ENCODE results near the gene ATP10D. TPM values are rescaled to one million over a fixed set of nuclear protein-coding genes. Genes with fewer than 3 reads are reported as not detected.

Gene ATP10D
- total RNA-seq, 1 donor from 2014 or later = 36.2 TPM

DNA sequence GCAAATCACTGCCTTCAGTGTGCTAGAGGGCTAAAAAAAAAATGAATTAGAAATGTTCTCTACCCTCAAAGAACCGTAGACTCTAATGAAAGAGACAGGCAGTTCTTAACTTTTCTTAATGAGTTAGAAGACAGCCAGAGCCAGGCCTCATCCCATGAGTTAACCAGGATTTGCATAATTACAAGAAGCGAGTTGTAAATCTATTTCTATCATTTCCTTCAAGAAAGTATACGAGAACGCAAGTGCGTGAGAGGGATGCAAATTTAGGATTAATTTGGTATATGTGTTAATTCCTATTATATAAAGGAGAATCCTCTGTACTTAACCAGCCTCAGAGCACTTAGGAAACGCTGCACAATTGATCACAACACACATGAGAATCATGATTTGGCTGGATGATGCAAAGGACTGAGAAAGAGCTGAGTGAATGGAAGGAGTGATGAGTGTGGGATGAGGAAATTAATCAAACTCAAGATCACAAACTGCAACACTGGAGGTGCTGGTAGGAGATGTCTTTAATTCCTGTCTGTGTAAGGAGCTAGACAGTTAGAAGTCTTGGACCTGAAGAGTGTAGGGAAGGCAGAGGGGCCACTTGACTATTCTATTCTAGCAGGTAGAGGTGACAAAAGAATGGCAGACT is 157.2 kb downstream of the ATP10D start:
- no peaks in the 10 kb centered on the region for H3K9me3 Mint-ChIP-seq (ENCODE audit: unreplicated experiment)

More for the DNA sequence above, 157.2 kb downstream of the ATP10D start:
- H3K4me3 Mint-ChIP-seq (ENCODE audit: unreplicated experiment) = no peak overlapping the region
- no peak overlapping the region for H3K27ac Mint-ChIP-seq (ENCODE audit: unreplicated experiment)
- H3K27me3 Mint-ChIP-seq (ENCODE audit: unreplicated experiment) = no peaks in the 10 kb centered on the region
- peaks cover 22% of the 10 kb centered on the region for H3K4me1 Mint-ChIP-seq (ENCODE audit: unreplicated experiment)
- no peaks in the 10 kb centered on the region for H3K36me3 Mint-ChIP-seq (ENCODE audit: unreplicated experiment)
- DNase-seq (ENCODE audit: extremely low spot score, unreplicated experiment) = no peak
- TF ChIP-seq, protein P1, sequence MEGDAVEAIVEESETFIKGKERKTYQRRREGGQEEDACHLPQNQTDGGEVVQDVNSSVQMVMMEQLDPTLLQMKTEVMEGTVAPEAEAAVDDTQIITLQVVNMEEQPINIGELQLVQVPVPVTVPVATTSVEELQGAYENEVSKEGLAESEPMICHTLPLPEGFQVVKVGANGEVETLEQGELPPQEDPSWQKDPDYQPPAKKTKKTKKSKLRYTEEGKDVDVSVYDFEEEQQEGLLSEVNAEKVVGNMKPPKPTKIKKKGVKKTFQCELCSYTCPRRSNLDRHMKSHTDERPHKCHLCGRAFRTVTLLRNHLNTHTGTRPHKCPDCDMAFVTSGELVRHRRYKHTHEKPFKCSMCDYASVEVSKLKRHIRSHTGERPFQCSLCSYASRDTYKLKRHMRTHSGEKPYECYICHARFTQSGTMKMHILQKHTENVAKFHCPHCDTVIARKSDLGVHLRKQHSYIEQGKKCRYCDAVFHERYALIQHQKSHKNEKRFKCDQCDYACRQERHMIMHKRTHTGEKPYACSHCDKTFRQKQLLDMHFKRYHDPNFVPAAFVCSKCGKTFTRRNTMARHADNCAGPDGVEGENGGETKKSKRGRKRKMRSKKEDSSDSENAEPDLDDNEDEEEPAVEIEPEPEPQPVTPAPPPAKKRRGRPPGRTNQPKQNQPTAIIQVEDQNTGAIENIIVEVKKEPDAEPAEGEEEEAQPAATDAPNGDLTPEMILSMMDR (IDR thresholded peaks at IDR 0.05) = no peak

Other genes with a start within 250 kb of the ATP10D start
- gene COMMD8, start 21.6 kb upstream of the ATP10D start, total RNA-seq = 14.7 and 15.4 TPM in 2 replicates

All from osteocyte (in vitro differentiated cells).